Activated CD8-positive, alpha-beta T cell treated with anti-CD3 and anti-CD28 coated beads for 36 hours (primary cell): ENCODE data around the gene HHEX. TPM values are rescaled to one million over a fixed set of nuclear protein-coding genes. Genes with fewer than 3 reads are reported as not detected.

ENCODE experiments used
- ATAC-seq: fragments of 200-7000 bp; cut with Tn5 transposase; one replicate; pipeline ENCODE4 v1.10.0; 2021; ENCODE audit warnings: mild to moderate bottlenecking, moderate library complexity
- CTCF ChIA-PET: fragments of 350-600 bp; sonication (Branson Sonifier 250); formaldehyde crosslinking; loops from one replicate; lab custom pipeline; 2021; ENCODE audit warnings: antibody characterized with exemption; lab: Charles Lee
- POLR2A ChIA-PET: fragments of 350-600 bp; sonication (Branson Sonifier 250); formaldehyde crosslinking; loops from one replicate; lab custom pipeline; 2021; ENCODE audit warnings: antibody characterized with exemption; lab: Charles Lee
- DNase-seq: peaks from one replicate; pipeline ENCODE4 v3.0.0-alpha.2; 2020
- H3K27ac Mint-ChIP-seq: one replicate; pipeline ENCODE4 v1.8.0; 2021; ENCODE audit warnings: mild to moderate bottlenecking, mixed read lengths
- H3K27me3 Mint-ChIP-seq: one replicate; pipeline ENCODE4 v1.8.0; 2021; ENCODE audit warnings: mixed read lengths
- H3K36me3 Mint-ChIP-seq: one replicate; pipeline ENCODE4 v1.8.0; 2021; ENCODE audit warnings: low read depth, mixed read lengths
- H3K4me1 Mint-ChIP-seq: one replicate; pipeline ENCODE4 v1.8.0; 2021; ENCODE audit warnings: low read depth, mixed read lengths
- H3K4me3 Mint-ChIP-seq: one replicate; pipeline ENCODE4 v1.8.0; 2021; ENCODE audit warnings: mild to moderate bottlenecking, moderate library complexity, mixed read lengths
- H3K9me3 Mint-ChIP-seq: one replicate; pipeline ENCODE4 v1.8.0; 2021; ENCODE audit warnings: mixed read lengths
- intact Hi-C: fragments of 100-400 bp; cut with micrococcal nuclease; formaldehyde crosslinking; loops from one replicate; pipeline ENCODE4 v1.10.0; 2022
- total RNA-seq, 2 experiments: library from RNA; stranded (reverse); gene quantifications; one replicate each; pipeline ENCODE4 v1.2.3, GENCODE V29; 2021
- TF ChIP-seq, protein P1 (sequence below): fragments of 200-600 bp; IDR thresholded peaks from one replicate; pipeline ENCODE4 v1.8.0; 2022; ENCODE audit warnings: antibody characterized with exemption, mild to moderate bottlenecking

Gene HHEX
- total RNA-seq, 2 experiments from 2014 or later = 0.34 to 0.58 TPM

DNA sequence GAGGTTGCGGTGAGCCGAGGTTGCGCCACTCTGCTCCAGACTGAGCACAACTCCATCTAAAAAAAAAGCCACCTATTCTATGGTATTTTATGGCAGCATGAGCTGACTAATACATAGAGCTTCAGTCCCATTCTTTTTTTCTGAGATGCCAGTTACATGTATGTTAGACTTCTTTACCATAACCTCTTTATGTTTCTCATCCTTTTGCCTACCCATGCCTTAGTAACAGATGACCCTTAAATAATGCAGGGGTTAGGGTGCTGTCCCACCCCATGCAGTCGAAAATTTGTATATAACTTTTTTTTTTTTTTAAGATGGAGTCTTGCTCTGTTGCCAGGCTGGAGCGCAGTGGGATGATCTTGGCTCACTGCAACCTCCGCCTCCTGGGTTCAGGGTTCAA is 22.7 kb upstream of the HHEX start:
- ATAC-seq (no peak), DNase-seq (no peak)
- peaks cover 11% of the 10 kb centered on the region for H3K9me3 Mint-ChIP-seq
- peaks cover 2% of the 10 kb centered on the region for H3K27me3 Mint-ChIP-seq
- no peak overlapping the region for H3K27ac Mint-ChIP-seq
- no peaks in the 10 kb centered on the region for H3K36me3 Mint-ChIP-seq
- ChIA-PET CTCF (no interaction called here), POLR2A (no interaction called here)
- intact Hi-C loops = no loop called here
- H3K4me1 Mint-ChIP-seq = no peaks in the 10 kb centered on the region
- no peak overlapping the region for H3K4me3 Mint-ChIP-seq
- TF ChIP-seq, protein P1, sequence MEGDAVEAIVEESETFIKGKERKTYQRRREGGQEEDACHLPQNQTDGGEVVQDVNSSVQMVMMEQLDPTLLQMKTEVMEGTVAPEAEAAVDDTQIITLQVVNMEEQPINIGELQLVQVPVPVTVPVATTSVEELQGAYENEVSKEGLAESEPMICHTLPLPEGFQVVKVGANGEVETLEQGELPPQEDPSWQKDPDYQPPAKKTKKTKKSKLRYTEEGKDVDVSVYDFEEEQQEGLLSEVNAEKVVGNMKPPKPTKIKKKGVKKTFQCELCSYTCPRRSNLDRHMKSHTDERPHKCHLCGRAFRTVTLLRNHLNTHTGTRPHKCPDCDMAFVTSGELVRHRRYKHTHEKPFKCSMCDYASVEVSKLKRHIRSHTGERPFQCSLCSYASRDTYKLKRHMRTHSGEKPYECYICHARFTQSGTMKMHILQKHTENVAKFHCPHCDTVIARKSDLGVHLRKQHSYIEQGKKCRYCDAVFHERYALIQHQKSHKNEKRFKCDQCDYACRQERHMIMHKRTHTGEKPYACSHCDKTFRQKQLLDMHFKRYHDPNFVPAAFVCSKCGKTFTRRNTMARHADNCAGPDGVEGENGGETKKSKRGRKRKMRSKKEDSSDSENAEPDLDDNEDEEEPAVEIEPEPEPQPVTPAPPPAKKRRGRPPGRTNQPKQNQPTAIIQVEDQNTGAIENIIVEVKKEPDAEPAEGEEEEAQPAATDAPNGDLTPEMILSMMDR = no peak

DNA sequence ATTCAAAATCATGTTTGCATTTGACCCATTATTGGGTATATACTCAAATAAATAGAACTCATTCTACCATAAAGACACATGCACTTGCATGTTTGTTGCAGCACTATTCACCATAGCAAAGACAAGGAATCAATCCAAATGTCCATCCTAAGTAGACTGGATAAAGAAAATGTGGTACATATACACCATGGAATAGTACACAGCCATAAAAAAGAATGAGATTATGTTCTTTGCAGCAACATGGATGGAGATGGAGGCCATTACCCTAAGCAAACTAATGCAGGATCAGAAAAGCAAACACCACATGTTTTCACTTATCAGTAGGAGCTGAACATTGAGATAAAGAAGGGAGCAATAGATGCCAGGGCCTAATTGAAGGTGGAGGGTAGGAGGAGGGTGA is 12.0 kb upstream of the HHEX start:
- H3K9me3 Mint-ChIP-seq = peaks cover 3% of the 10 kb centered on the region
- no peaks in the 10 kb centered on the region for H3K4me1 Mint-ChIP-seq
- peaks cover 8% of the 10 kb centered on the region for H3K27me3 Mint-ChIP-seq
- H3K4me3 Mint-ChIP-seq = no peak overlapping the region
- TF ChIP-seq, protein P1 = no peak
- ATAC-seq = no peak
- ChIA-PET CTCF (no interaction called here), POLR2A (no interaction called here)
- intact Hi-C loops = no loop called here
- H3K36me3 Mint-ChIP-seq = no peaks in the 10 kb centered on the region
- DNase-seq = no peak
- H3K27ac Mint-ChIP-seq = no peak overlapping the region

DNA sequence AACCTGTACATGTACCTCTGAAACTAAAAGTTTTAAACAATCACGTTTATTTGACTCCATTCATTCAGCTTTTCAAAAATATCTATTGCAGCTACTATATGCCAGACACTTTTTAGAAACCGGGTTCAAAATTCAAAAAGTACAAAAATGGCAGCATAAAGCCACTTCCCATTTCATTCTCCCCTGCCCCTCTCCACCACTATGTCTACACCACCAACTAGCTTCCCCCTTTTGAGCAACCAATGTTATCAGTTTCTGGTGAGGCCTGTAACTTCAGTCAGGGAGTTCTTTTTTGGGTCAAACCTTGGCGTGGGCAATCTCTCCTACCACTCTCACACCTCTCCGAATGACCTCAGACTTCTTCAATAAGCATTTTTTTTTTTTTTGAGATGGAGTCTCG is 11.5 kb upstream of the HHEX start:
- DNase-seq (no peak), ATAC-seq (no peak)
- H3K36me3 Mint-ChIP-seq = no peaks in the 10 kb centered on the region
- no peaks in the 10 kb centered on the region for H3K4me1 Mint-ChIP-seq
- H3K27me3 Mint-ChIP-seq = peaks cover 9% of the 10 kb centered on the region
- intact Hi-C loops = no loop called here
- TF ChIP-seq, protein P1 = no peak
- ChIA-PET POLR2A (no interaction called here), CTCF (no interaction called here)
- H3K9me3 Mint-ChIP-seq = peaks cover 3% of the 10 kb centered on the region
- no peak overlapping the region for H3K4me3 Mint-ChIP-seq
- no peak overlapping the region for H3K27ac Mint-ChIP-seq

DNA sequence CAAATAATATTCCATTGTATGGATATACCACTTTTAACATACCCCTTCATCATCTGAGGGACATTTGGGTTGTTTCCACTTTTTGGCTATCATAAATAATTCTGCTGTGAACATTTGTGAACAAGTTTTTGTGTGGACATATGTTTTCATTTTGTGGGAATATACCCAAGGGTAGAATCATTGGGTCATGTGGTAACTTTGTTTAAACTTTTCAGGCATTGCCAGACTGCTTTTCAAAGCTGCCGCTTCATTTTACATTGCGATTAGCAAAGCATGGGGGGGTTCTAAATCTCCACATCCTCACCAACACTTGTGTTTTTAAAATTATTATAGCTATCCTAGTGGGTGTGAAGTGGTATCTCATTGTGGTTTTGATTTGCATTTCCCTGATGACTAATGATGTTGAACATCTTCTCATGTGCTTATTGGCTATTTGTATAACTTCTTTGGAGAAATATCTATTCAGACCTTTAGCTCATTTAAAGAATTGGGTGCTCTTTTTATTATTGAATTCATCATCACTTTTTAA is 8.4 kb upstream of the HHEX start:
- intact Hi-C loops = no loop called here
- H3K27ac Mint-ChIP-seq = no peak overlapping the region
- DNase-seq = no peak
- H3K4me1 Mint-ChIP-seq = no peaks in the 10 kb centered on the region
- peaks cover 28% of the 10 kb centered on the region for H3K27me3 Mint-ChIP-seq
- no peak for ATAC-seq
- H3K9me3 Mint-ChIP-seq = peaks cover 5% of the 10 kb centered on the region
- no peak overlapping the region for H3K4me3 Mint-ChIP-seq
- TF ChIP-seq, protein P1 = no peak
- CTCF ChIA-PET = interaction anchor here (1.0 to 1.6 kb wide), 2 partner anchors 162 to 164 kb away, joined by 5 read pairs; no protein-coding TSS in a partner anchor
- no peaks in the 10 kb centered on the region for H3K36me3 Mint-ChIP-seq
- POLR2A ChIA-PET = interaction anchor here (0.6 to 1.0 kb wide), 2 partner anchors 8 to 33 kb away, joined by 3 to 4 read pairs; partner anchors contain the start of gene HHEX

DNA sequence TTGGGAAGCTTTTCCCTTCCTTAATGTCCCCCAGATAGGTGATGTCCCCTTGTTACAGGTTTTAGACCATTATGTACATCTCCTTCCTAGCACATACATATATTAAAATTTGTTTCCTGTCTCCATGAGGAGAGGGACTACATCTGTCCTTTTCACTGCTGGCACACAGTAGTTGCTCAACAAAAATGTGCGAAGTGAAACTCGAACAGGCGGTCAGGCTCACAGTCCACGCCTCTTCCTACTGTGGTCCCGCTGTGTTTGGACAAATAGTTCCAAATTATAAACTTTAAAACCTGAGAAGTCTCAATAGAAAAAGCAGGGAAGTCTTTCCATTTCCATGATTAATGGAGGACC is 1.2 kb upstream of the HHEX start:
- ChIA-PET POLR2A (interaction anchor here (1.1 kb wide), 1 partner anchor 7 kb away, joined by 3 read pairs; no protein-coding TSS in a partner anchor), CTCF (interaction anchor here (1.2 kb wide), 1 partner anchor 155 kb away, joined by 5 read pairs; no protein-coding TSS in a partner anchor)
- no peak for ATAC-seq
- TF ChIP-seq, protein P1 = no peak
- DNase-seq = no peak
- H3K27me3 Mint-ChIP-seq = peaks cover 59% of the 10 kb centered on the region
- H3K27ac Mint-ChIP-seq = no peak overlapping the region
- peaks cover 22% of the 10 kb centered on the region for H3K4me1 Mint-ChIP-seq
- H3K4me3 Mint-ChIP-seq = peak overlapping the region; percentile 50
- H3K36me3 Mint-ChIP-seq = no peaks in the 10 kb centered on the region
- intact Hi-C loops = no loop called here
- peaks cover 2% of the 10 kb centered on the region for H3K9me3 Mint-ChIP-seq
